Neural crest cell (in vitro differentiated cells): ENCODE data around the gene DNAJA3. TPM values are rescaled to one million over a fixed set of nuclear protein-coding genes. Genes with fewer than 3 reads are reported as not detected.

Experiments
- DNase-seq: peaks from one replicate; pipeline ENCODE4 v3.0.0; 2021; ENCODE audit warnings: low read depth, mixed read lengths, low spot score
- H3K27ac Mint-ChIP-seq: one replicate; pipeline ENCODE4 v1.8.0; 2021; ENCODE audit warnings: mild to moderate bottlenecking, mixed read lengths; ENCODE audit not compliant: unreplicated experiment
- H3K27me3 Mint-ChIP-seq: 2 replicates; pipeline ENCODE4 v1.8.0; 2021; ENCODE audit warnings: low read depth, mild to moderate bottlenecking, mixed read lengths
- H3K36me3 Mint-ChIP-seq: 2 replicates; pipeline ENCODE4 v1.8.0; 2021; ENCODE audit warnings: low read depth, mild to moderate bottlenecking, mixed read lengths
- H3K4me1 Mint-ChIP-seq: 2 replicates; pipeline ENCODE4 v1.8.0; 2021; ENCODE audit warnings: mixed read lengths
- H3K4me3 Mint-ChIP-seq: one replicate; pipeline ENCODE4 v1.8.0; 2021; ENCODE audit warnings: mild to moderate bottlenecking, mixed read lengths
- H3K9me3 Mint-ChIP-seq: 2 replicates; pipeline ENCODE4 v1.8.0; 2021; ENCODE audit warnings: mixed read lengths
- CTCF ChIP-seq: fragments of 200-600 bp; sonication (generic); conservative IDR thresholded peaks from 2 replicates; pipeline ENCODE4 v1.5.0; 2021; ENCODE audit warnings: antibody characterized with exemption, mild to moderate bottlenecking
- total RNA-seq: library from RNA; stranded (reverse); gene quantifications from 2 replicates; pipeline ENCODE4 v1.2.1, GENCODE V29; 2021

The DNAJA3 gene
- total RNA-seq, 1 donor from 2014 or later = 45.1 TPM

GRCh38 chr16:4498546-4499195, 73.0 kb downstream of the DNAJA3 start:
- H3K4me3 Mint-ChIP-seq = no peak overlapping the region
- DNase-seq = no peak
- TF ChIP-seq CTCF = no peak
- no peak overlapping the region for H3K27ac Mint-ChIP-seq
- no peaks in the 10 kb centered on the region for H3K36me3 Mint-ChIP-seq
- H3K27me3 Mint-ChIP-seq = no peaks in the 10 kb centered on the region
- no peaks in the 10 kb centered on the region for H3K9me3 Mint-ChIP-seq
- H3K4me1 Mint-ChIP-seq = peaks cover 14% of the 10 kb centered on the region

DNA sequence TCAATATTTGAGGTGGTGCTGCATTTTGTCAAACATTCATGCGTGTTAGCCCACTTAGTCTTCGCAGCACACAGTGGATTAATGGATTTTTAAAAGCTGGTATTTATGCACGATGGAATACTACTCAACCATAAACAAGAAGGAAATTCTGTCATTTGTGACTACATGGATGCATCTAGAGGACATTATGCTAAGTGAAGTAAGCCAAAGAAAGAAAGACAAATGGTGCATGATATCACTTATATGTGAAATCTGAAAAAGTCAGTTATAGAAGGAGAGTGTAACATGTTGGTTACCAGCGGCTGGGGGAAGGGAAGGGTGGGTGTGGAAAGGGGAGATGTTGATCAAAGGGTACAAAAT, 73.5 kb downstream of the DNAJA3 start:
- no peaks in the 10 kb centered on the region for H3K36me3 Mint-ChIP-seq
- no peak for DNase-seq
- H3K27ac Mint-ChIP-seq = no peak overlapping the region
- TF ChIP-seq CTCF = no peak
- H3K27me3 Mint-ChIP-seq = no peaks in the 10 kb centered on the region
- H3K4me1 Mint-ChIP-seq = peaks cover 14% of the 10 kb centered on the region
- H3K9me3 Mint-ChIP-seq = no peaks in the 10 kb centered on the region
- no peak overlapping the region for H3K4me3 Mint-ChIP-seq

DNA sequence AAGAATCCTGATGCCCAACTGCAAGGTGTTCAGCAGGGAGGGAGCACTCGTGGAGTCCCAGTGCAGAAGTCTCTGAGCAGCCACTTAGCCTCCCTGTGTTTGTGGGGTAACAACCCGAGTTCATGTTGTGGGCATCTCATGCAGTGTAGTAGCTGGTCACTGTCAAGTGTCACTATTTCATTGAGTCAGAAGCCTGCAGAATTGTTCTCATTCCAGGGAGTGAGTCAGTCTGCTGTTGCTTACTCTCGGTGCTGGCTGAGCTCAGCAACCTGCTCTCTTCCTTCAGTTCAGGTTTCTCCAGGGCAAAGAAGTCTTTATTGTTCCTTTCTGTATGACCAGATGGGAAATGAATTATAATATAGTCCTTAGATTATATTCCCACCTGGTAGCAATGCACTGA, 74.6 kb downstream of the DNAJA3 start:
- no peak for DNase-seq
- Mint-ChIP-seq H3K27me3 (no peaks in the 10 kb centered on the region), H3K9me3 (no peaks in the 10 kb centered on the region), H3K4me1 (peaks cover 14% of the 10 kb centered on the region), H3K27ac (no peak overlapping the region), H3K36me3 (no peaks in the 10 kb centered on the region), H3K4me3 (no peak overlapping the region)
- TF ChIP-seq CTCF = no peak

DNA sequence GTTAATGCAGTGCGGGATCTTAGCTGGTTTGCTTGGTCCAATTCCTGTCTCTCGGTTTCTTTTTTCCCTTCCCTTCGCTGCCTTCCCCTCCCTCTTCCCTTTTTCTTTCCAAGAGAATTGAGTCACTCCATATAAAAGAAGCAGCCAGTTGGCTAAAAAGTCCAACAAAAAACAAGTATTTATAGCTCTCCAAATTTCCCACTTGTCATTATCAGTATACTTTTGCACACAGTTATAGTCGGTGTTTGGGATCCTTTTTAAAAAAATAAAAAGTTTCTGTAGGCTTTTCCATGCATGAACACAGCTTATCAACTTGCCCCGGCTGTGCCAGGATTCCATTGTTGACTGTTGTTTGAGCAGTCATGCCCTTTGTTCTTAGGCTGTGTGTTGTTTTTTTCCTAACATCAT, 75.4 kb downstream of the DNAJA3 start:
- Mint-ChIP-seq H3K36me3 (no peaks in the 10 kb centered on the region), H3K27me3 (no peaks in the 10 kb centered on the region), H3K9me3 (no peaks in the 10 kb centered on the region), H3K4me1 (peaks cover 14% of the 10 kb centered on the region), H3K27ac (no peak overlapping the region), H3K4me3 (no peak overlapping the region)
- no peak for TF ChIP-seq CTCF
- DNase-seq = no peak

DNA sequence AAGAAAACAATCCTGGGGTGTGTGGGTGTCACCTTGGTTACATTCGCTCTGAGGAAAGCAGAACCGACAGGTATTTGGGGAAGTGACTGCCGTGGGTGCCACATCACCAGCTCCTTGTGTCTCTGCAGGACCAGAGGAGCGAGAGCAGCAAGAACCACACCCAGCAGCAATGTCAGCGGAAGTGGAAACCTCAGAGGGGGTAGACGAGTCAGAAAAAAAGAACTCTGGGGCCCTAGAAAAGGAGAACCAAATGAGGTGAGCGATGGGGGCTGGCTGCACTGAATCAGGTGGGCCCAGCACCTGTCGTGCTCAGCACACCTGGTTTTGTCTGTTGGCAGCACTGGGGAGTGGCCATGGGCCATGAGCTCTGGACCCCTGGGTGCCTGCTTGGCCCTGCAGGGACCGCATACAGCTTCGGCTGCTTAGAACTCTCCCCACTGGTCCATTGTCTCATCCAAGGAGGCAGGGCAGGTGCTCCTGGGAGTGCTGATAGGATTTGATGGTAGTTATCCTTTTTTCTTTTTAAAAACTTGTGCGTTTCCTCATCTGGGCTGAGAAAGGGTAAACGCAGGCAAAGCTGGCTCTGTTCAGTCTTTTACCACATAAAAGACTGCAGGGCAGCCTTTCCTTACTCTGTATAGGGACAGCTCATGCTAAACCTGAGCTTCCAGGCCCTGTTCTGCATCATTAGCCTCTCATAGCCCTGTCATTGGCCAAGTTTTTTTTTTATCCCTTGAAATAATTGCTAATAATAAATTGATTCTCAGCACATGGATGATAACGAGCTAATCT, 79.9 kb downstream of the DNAJA3 start:
- no peaks in the 10 kb centered on the region for H3K36me3 Mint-ChIP-seq
- H3K27ac Mint-ChIP-seq = no peak overlapping the region
- no peaks in the 10 kb centered on the region for H3K9me3 Mint-ChIP-seq
- DNase-seq = no peak
- peaks cover 13% of the 10 kb centered on the region for H3K4me1 Mint-ChIP-seq
- H3K27me3 Mint-ChIP-seq = no peaks in the 10 kb centered on the region
- TF ChIP-seq CTCF = no peak
- no peak overlapping the region for H3K4me3 Mint-ChIP-seq

Other genes with a start within 250 kb of the DNAJA3 start
- gene SRL, start 183.8 kb upstream of the DNAJA3 start, total RNA-seq = 0.32 and 0.40 TPM in 2 replicates
- 36.9 and 37.9 TPM in 2 replicates for gene TFAP4, start 152.8 kb upstream of the DNAJA3 start, total RNA-seq
- gene GLIS2, start 109.8 kb upstream of the DNAJA3 start, total RNA-seq = 17.2 and 17.4 TPM in 2 replicates
- 36.2 and 43.3 TPM in 2 replicates for gene PAM16, start 74.5 kb upstream of the DNAJA3 start, total RNA-seq
- 0.91 and 1.2 TPM in 2 replicates for gene VASN, start 54.0 kb upstream of the DNAJA3 start, total RNA-seq
- 43.2 and 45.4 TPM in 2 replicates for gene CORO7, start 9.3 kb upstream of the DNAJA3 start, total RNA-seq
- gene NMRAL1, start 48.8 kb downstream of the DNAJA3 start, total RNA-seq = 40.5 and 45.0 TPM in 2 replicates
- gene HMOX2, start 50.5 kb downstream of the DNAJA3 start, total RNA-seq = 38.1 and 39.6 TPM in 2 replicates
- 31.7 and 32.2 TPM in 2 replicates for gene CDIP1, start 112.9 kb downstream of the DNAJA3 start, total RNA-seq
- 0.30 and 0.32 TPM in 2 replicates for gene C16orf96, start 130.5 kb downstream of the DNAJA3 start, total RNA-seq
- 14.8 and 17.6 TPM in 2 replicates for gene UBALD1, start 189.0 kb downstream of the DNAJA3 start, total RNA-seq
- 79.7 and 83.1 TPM in 2 replicates for gene MGRN1, start 199.0 kb downstream of the DNAJA3 start, total RNA-seq